Fibroblast of lung (primary cell): ENCODE measurements around the gene DUSP28. TPM values are rescaled to one million over a fixed set of nuclear protein-coding genes. Genes with fewer than 3 reads are reported as not detected.

Experiments used
- DNase-seq, 2 donors: peaks; one replicate each; pipeline versions ENCODE4 v3.0.0 to v3.0.0-alpha.2; 2010; ENCODE audit warnings: low read depth in 2 of 2
- H2AFZ ChIP-seq: 2 replicates; pipeline ENCODE4 v1.5.1; 2012; ENCODE audit warnings: low read length, control low read depth, inconsistent platforms
- H3K27ac ChIP-seq: 2 replicates; pipeline ENCODE4 v1.5.1; 2011; ENCODE audit warnings: low read length, control low read depth; ENCODE audit not compliant: insufficient read depth
- H3K27me3 ChIP-seq: 2 replicates; pipeline ENCODE4 v1.5.1; 2011; ENCODE audit warnings: mild to moderate bottlenecking, low read length; ENCODE audit not compliant: control insufficient read depth, insufficient read depth
- H3K36me3 ChIP-seq: 2 replicates; pipeline ENCODE4 v1.5.1; 2011; ENCODE audit warnings: low read length; ENCODE audit not compliant: control insufficient read depth, insufficient read depth
- H3K4me1 ChIP-seq: 2 replicates; pipeline ENCODE4 v1.5.1; 2011; ENCODE audit warnings: low read length; ENCODE audit not compliant: control insufficient read depth, insufficient read depth; ENCODE audit errors: extremely low read depth
- H3K4me2 ChIP-seq: 2 replicates; pipeline ENCODE4 v1.5.1; 2011; ENCODE audit warnings: low read length, control low read depth; ENCODE audit not compliant: insufficient read depth; ENCODE audit errors: extremely low read depth
- H3K4me3 ChIP-seq, 4 experiments: fragments of 200-600 bp in 1 of 4; sonication (generic) in 1 of 4; replicated peaks in 1 of 4; 2 replicates each; pipeline ENCODE4 v1.5.1; 2011 to 2016; ENCODE audit warnings: low read length in 4 of 4, low read depth in 3 of 4, mild to moderate bottlenecking in 3 of 4, control low read depth in 2 of 4, inconsistent platforms in 1 of 4, mixed read lengths in 1 of 4; ENCODE audit not compliant: insufficient read depth in 1 of 4; ENCODE audit errors: control extremely low read depth in 1 of 4
- H3K79me2 ChIP-seq: 2 replicates; pipeline ENCODE4 v1.5.1; 2012; ENCODE audit warnings: mild to moderate bottlenecking, low read length, inconsistent platforms; ENCODE audit not compliant: control insufficient read depth, insufficient read depth
- H3K9ac ChIP-seq: 2 replicates; pipeline ENCODE4 v1.5.1; 2011; ENCODE audit warnings: mild to moderate bottlenecking, low read length, control low read depth; ENCODE audit not compliant: insufficient read depth
- H3K9me3 ChIP-seq: 2 replicates; pipeline ENCODE4 v1.5.1; 2012; ENCODE audit warnings: low read depth, low read length; ENCODE audit not compliant: control insufficient read depth, insufficient read depth
- H4K20me1 ChIP-seq: 2 replicates; pipeline ENCODE4 v1.5.1; 2011; ENCODE audit warnings: low read length; ENCODE audit not compliant: control insufficient read depth, insufficient read depth; ENCODE audit errors: extremely low read depth
- CTCF ChIP-seq, 2 donors: IDR thresholded peaks in 1 of 2; conservative IDR thresholded peaks in 1 of 2; 1 replicate in 1 of 2; 2 replicates in 1 of 2; pipeline ENCODE4 v1.5.1; 2011 to 2012; ENCODE audit warnings: low read length in 2 of 2, control low read depth in 1 of 2, inconsistent platforms in 1 of 2, low read depth in 1 of 2, mild to moderate bottlenecking in 1 of 2
- EZH2 ChIP-seq: IDR thresholded peaks from 2 replicates; pipeline ENCODE4 v1.5.1; 2012; ENCODE audit warnings: low read length, control low read depth, mild to moderate bottlenecking; ENCODE audit errors: missing control alignments
- polyA plus RNA-seq, 2 donors: library from polyadenylated mRNA; depleted of rRNA in 1 of 2; stranded (reverse) in 1 of 2; unstranded in 1 of 2; fragments of >200 nt; gene quantifications; 2 replicates each; pipeline ENCODE4 v1.2.1, GENCODE V29; 2011 to 2012; ENCODE audit warnings: missing spikeins in 1 of 2
- total RNA-seq: library from RNA; depleted of rRNA; stranded (reverse); fragments of >200 nt; gene quantifications from 2 replicates; pipeline ENCODE4 v1.2.1, GENCODE V29; 2014

Gene DUSP28
- total and polyA plus RNA-seq, 2 donors (not counting 1 experiment from before 2014, with no cell fraction given): 2.5 to 3.9 TPM

GRCh38 chr2:240525802-240526201 lies 34.4 kb upstream of the DUSP28 start:
- no peak for DNase-seq
- Histone ChIP-seq H3K4me1 (no peaks in the 10 kb centered on the region), H3K4me3 (no peak overlapping the region), H3K36me3 (no peaks in the 10 kb centered on the region), H3K79me2 (no peaks in the 10 kb centered on the region), H3K4me2 (no peak overlapping the region), H3K27ac (no peak overlapping the region), H4K20me1 (no peaks in the 10 kb centered on the region), H3K27me3 (no peaks in the 10 kb centered on the region), H3K9ac (no peak overlapping the region), H2AFZ (no peak overlapping the region), H3K9me3 (no peaks in the 10 kb centered on the region)
- TF ChIP-seq CTCF (conservative IDR thresholded peaks at IDR 0.05 in 1 of 2, IDR thresholded peaks at IDR 0.05 in 1 of 2; ENCODE audit: low read depth in 1 of 2, low read length in 2 of 2) (no peak), EZH2 (no peak)

GRCh38 chr2:240526521-240526920 lies 33.6 kb upstream of the DUSP28 start:
- no peak for TF ChIP-seq CTCF (conservative IDR thresholded peaks at IDR 0.05 in 1 of 2, IDR thresholded peaks at IDR 0.05 in 1 of 2; ENCODE audit: low read depth in 1 of 2, low read length in 2 of 2)
- no peak overlapping the region for H3K9ac ChIP-seq
- H3K36me3 ChIP-seq: no peaks in the 10 kb centered on the region
- H2AFZ ChIP-seq: no peak overlapping the region
- H3K79me2 ChIP-seq: no peaks in the 10 kb centered on the region
- H4K20me1 ChIP-seq: no peaks in the 10 kb centered on the region
- DNase-seq: no peak
- no peaks in the 10 kb centered on the region for H3K4me1 ChIP-seq
- no peak overlapping the region for H3K4me2 ChIP-seq
- H3K4me3 ChIP-seq: no peak overlapping the region
- H3K27me3 ChIP-seq: no peaks in the 10 kb centered on the region
- H3K9me3 ChIP-seq: no peaks in the 10 kb centered on the region
- H3K27ac ChIP-seq: no peak overlapping the region

- H3K4me1 ChIP-seq: no peaks in the 10 kb centered on the region
- no peak overlapping the region for H3K9ac ChIP-seq
- H4K20me1 ChIP-seq: no peaks in the 10 kb centered on the region
- TF ChIP-seq EZH2 (no peak), CTCF (conservative IDR thresholded peaks at IDR 0.05 in 1 of 2, IDR thresholded peaks at IDR 0.05 in 1 of 2; ENCODE audit: low read depth in 1 of 2, low read length in 2 of 2) (no peak)
- no peak overlapping the region for H3K27ac ChIP-seq
- H2AFZ ChIP-seq: no peak overlapping the region
- H3K4me2 ChIP-seq: no peak overlapping the region
- no peaks in the 10 kb centered on the region for H3K36me3 ChIP-seq
- no peaks in the 10 kb centered on the region for H3K9me3 ChIP-seq
- no peaks in the 10 kb centered on the region for H3K27me3 ChIP-seq
- no peak for DNase-seq
- H3K4me3 ChIP-seq: no peak overlapping the region
- no peaks in the 10 kb centered on the region for H3K79me2 ChIP-seq
Measured at GRCh38 chr2:240527153-240527750, 32.9 kb upstream of the DUSP28 start.
